Central memory CD8-positive, alpha-beta T cell (primary cell): ENCODE results near the gene FOXN3.

Experiments
- ATAC-seq: fragments of 150-1000 bp; cut with Tn5 transposase; replicated peaks from 2 replicates; pipeline ENCODE4 v1.10.0; 2022; ENCODE audit warnings: mild to moderate bottlenecking, moderate FRiP score, moderate number of reproducible peaks; ENCODE audit not compliant: poor library complexity, severe bottlenecking; ENCODE audit errors: extremely low read depth
- DNase-seq, 2 donors: peaks; one replicate each; pipeline ENCODE4 v3.0.0; 2021; ENCODE audit warnings: low spot score in 2 of 2
- H3K27ac Mint-ChIP-seq: one replicate; pipeline ENCODE4 v1.8.0; 2022; ENCODE audit warnings: low read depth, mild to moderate bottlenecking, moderate library complexity, mixed read lengths
- H3K27me3 Mint-ChIP-seq: one replicate; pipeline ENCODE4 v1.8.0; 2022; ENCODE audit warnings: mixed read lengths
- H3K36me3 Mint-ChIP-seq: one replicate; pipeline ENCODE4 v1.8.0; 2022; ENCODE audit warnings: mild to moderate bottlenecking, moderate library complexity, mixed read lengths; ENCODE audit not compliant: insufficient read depth
- H3K4me1 Mint-ChIP-seq: one replicate; pipeline ENCODE4 v1.8.0; 2022; ENCODE audit warnings: mixed read lengths
- H3K4me3 Mint-ChIP-seq: one replicate; pipeline ENCODE4 v1.8.0; 2022; ENCODE audit warnings: mild to moderate bottlenecking, moderate library complexity, mixed read lengths
- H3K9me3 Mint-ChIP-seq: one replicate; pipeline ENCODE4 v1.8.0; 2022; ENCODE audit warnings: mixed read lengths

Gene FOXN3

DNA sequence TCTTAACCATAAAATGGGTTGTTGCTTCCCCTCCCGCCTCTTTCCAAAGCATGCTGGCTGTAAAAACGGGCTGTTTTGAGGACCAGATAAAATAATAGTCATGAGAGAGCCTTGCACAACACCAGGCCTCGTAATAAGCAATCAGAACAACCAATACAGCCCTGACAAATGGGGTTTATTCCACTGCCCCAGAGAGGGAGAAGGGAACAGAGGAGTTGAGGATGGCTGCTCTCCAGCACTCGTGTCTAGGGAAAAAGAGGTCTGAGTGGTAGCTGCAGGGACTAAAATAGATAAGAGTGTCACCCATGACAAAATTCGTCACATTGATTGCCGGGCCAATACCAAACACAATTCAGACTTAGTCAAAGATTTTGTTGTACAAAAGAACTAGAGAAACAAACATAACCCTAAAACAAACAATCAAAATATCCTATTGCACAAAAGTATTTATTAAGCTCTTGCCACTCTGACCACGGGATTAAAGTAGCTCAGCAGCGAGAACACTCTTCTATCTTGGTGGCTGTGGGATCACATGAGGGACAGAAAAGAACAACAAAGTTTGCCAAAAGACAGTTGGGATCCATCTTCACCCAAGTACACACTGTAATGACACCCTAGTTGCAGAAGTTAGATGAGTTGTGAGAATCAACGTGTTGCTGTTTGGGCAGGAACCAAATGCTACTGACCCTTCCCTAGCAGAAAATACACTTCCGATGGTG, 188.0 kb downstream of the FOXN3 start:
- Mint-ChIP-seq H3K27me3 (no peaks in the 10 kb centered on the region), H3K9me3 (no peaks in the 10 kb centered on the region), H3K4me3 (no peak overlapping the region), H3K27ac (no peak overlapping the region), H3K36me3 (peaks cover 7% of the 10 kb centered on the region), H3K4me1 (peaks cover 76% of the 10 kb centered on the region)
- no peak for DNase-seq
- no peak for ATAC-seq

DNA sequence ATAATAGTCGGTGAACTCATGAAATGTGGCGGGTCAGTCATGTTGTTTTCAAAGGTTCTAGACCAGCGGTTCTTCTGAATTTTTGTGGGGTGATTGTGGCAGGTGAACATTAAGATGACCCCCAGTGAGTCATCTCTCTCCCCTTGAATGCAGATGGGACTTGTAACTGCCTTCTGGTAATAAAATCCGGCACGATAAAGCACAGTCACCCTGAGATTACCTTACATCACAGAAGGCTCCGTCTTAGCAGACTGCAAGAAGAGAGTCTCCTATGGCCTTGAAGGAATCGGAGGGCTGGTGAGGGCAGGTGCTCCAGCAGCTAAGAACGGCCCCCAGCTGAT, 189.6 kb downstream of the FOXN3 start:
- no peaks in the 10 kb centered on the region for H3K9me3 Mint-ChIP-seq
- no peak overlapping the region for H3K4me3 Mint-ChIP-seq
- no peak for DNase-seq
- peak overlapping the region; percentile 49 for H3K27ac Mint-ChIP-seq
- no peaks in the 10 kb centered on the region for H3K27me3 Mint-ChIP-seq
- H3K4me1 Mint-ChIP-seq, result peaks cover 69% of the 10 kb centered on the region
- ATAC-seq, result no peak
- H3K36me3 Mint-ChIP-seq, result peaks cover 7% of the 10 kb centered on the region

GRCh38 chr14:89226801-89227495, 190.1 kb downstream of the FOXN3 start:
- Mint-ChIP-seq H3K27me3 (no peaks in the 10 kb centered on the region), H3K4me3 (no peak overlapping the region), H3K9me3 (no peaks in the 10 kb centered on the region), H3K27ac (peak overlapping the region; percentile 49), H3K36me3 (peaks cover 7% of the 10 kb centered on the region), H3K4me1 (peaks cover 75% of the 10 kb centered on the region)
- DNase-seq (no peak), ATAC-seq (no peak)

- Mint-ChIP-seq H3K36me3 (peaks cover 7% of the 10 kb centered on the region), H3K4me1 (peaks cover 71% of the 10 kb centered on the region), H3K27ac (no peak overlapping the region), H3K27me3 (no peaks in the 10 kb centered on the region), H3K4me3 (no peak overlapping the region), H3K9me3 (no peaks in the 10 kb centered on the region)
- DNase-seq (no peak), ATAC-seq (no peak)
These were observed 191.4 kb downstream of the FOXN3 start for GRCh38 chr14:89225607-89226006.

- peak overlapping the region; percentile 70 for H3K27ac Mint-ChIP-seq
- peak; percentile 87 for ATAC-seq
- H3K4me1 Mint-ChIP-seq, result peaks cover 64% of the 10 kb centered on the region
- H3K27me3 Mint-ChIP-seq, result no peaks in the 10 kb centered on the region
- no peak overlapping the region for H3K4me3 Mint-ChIP-seq
- peaks cover 10% of the 10 kb centered on the region for H3K36me3 Mint-ChIP-seq
- H3K9me3 Mint-ChIP-seq, result no peaks in the 10 kb centered on the region
- no peak for DNase-seq
These were observed 195.8 kb downstream of the FOXN3 start for GRCh38 chr14:89221109-89221810.

- Mint-ChIP-seq H3K4me1 (peaks cover 57% of the 10 kb centered on the region), H3K4me3 (no peak overlapping the region)
These were observed 198.0 kb downstream of the FOXN3 start for GRCh38 chr14:89219051-89219450.

GRCh38 chr14:89217891-89218290, 199.1 kb downstream of the FOXN3 start:
- ATAC-seq, result no peak
- DNase-seq, result no peak
- Mint-ChIP-seq H3K27me3 (no peaks in the 10 kb centered on the region), H3K36me3 (peaks cover 16% of the 10 kb centered on the region), H3K9me3 (no peaks in the 10 kb centered on the region), H3K4me3 (no peak overlapping the region), H3K27ac (peak overlapping the region; percentile 39), H3K4me1 (peaks cover 53% of the 10 kb centered on the region)

More at GRCh38 chr14:89219051-89219450, 198.0 kb downstream of the FOXN3 start:
- ATAC-seq, result no peak
- DNase-seq, result no peak
- Mint-ChIP-seq H3K36me3 (peaks cover 16% of the 10 kb centered on the region), H3K27me3 (no peaks in the 10 kb centered on the region), H3K27ac (peak overlapping the region; percentile 39), H3K9me3 (no peaks in the 10 kb centered on the region)

DNA sequence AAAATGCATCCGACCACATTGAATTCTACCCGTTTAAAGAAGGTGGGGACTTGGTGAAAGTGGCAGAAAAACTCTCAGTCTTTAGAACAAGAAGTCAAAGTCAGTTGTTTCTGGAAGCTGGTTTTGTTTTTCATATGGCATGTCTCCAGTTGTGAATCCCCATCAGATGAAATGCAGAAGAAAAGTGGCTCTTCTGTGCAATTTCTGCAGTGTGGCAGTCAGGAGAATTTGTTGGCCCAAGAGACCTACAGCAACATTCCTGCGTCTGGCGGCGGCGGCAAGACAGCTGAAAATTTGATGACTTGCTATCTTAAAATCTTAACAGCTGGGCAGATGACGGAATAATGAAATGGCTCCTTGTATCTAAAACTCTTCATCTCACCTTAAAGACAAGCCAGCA, 201.5 kb downstream of the FOXN3 start:
- no peak for ATAC-seq
- Mint-ChIP-seq H3K4me1 (peaks cover 49% of the 10 kb centered on the region), H3K27ac (no peak overlapping the region), H3K36me3 (peaks cover 17% of the 10 kb centered on the region), H3K27me3 (no peaks in the 10 kb centered on the region), H3K9me3 (no peaks in the 10 kb centered on the region), H3K4me3 (no peak overlapping the region)
- no peak for DNase-seq

- DNase-seq (no peak), ATAC-seq (no peak)
- no peaks in the 10 kb centered on the region for H3K27me3 Mint-ChIP-seq
- peaks cover 52% of the 10 kb centered on the region for H3K4me1 Mint-ChIP-seq
- H3K9me3 Mint-ChIP-seq, result no peaks in the 10 kb centered on the region
- no peak overlapping the region for H3K27ac Mint-ChIP-seq
- H3K4me3 Mint-ChIP-seq, result no peak overlapping the region
- peaks cover 18% of the 10 kb centered on the region for H3K36me3 Mint-ChIP-seq
These were observed 201.9 kb downstream of the FOXN3 start for GRCh38 chr14:89215114-89215513.

DNA sequence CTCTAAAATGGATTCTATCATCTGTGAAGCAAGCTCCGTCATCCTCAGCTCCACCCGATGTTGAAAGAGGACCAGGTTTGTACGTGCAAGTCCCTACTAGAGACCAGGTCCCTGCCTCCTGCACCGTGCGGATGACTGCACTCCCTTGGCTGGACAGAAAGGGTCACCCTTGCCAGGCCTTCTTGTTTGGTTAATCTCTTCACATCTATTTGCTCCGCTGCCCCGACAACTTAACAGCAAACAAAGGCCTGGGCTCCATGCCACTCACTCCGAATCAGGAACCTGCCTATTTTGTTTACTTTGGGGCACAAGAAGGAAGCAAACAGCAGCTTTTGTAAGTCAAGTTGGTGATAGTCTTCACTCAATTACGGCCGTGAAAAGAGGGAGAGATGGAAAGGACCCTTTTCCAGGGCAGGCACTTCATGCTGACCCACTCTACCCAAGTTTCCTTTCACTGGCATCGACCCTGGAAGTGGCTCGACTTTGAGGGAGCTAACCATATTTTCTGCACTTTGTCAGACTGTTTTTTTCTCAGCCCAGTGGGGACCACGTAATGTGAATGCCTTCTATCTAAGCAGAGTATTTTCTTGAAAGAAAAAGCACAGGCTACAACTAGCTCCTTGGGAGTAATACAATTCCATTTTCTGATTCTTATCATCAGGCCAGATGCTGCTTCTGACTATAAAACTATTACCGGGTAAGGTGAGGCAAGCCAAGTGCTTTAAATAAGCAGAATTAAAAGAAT, 202.6 kb downstream of the FOXN3 start:
- no peak overlapping the region for H3K4me3 Mint-ChIP-seq
- H3K4me1 Mint-ChIP-seq, result peaks cover 48% of the 10 kb centered on the region
- ATAC-seq (no peak), DNase-seq (no peak)
- H3K36me3 Mint-ChIP-seq, result peaks cover 15% of the 10 kb centered on the region
- no peaks in the 10 kb centered on the region for H3K27me3 Mint-ChIP-seq
- no peaks in the 10 kb centered on the region for H3K9me3 Mint-ChIP-seq
- H3K27ac Mint-ChIP-seq, result no peak overlapping the region

DNA sequence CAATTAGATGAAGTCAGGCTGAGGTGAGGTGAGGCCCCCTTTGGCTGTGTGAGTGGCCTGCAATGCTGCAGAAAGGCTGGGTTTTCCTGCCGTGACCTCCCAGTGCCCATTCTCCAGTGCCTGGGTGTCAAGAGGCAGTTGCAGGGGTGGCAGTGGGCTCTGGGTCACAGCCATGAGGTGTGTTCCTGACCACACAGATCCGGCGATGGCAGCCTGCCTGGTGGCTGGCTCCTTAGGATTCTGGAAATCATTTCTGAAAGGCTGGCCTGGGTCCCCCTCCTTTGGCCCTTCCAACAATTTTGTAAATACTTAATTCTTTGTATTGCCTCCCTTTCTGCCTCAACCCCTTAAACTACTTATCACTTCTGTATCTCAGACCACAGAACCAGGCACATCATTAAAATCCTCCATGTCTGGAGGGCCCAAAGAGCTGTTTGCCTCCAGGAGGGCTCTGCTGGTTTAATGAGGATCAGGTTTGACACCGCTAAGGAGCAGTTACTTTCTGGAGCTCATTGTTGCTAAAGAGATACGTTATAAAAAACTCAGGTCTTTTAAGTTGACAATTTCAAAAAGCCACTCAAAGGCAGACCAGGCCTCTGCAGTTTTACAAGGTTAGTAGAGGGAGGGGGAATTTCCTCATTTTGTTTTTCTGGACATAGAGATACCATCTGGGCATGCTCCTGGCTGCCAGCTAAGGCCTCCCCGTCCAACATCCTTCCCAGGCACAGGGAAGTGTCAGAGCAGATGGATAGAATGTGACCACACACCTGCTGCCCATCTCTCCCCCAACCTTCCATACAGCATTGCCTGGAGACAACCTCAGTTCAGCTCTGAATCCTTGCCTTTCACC, 204.4 kb downstream of the FOXN3 start:
- H3K9me3 Mint-ChIP-seq, result no peaks in the 10 kb centered on the region
- peaks cover 51% of the 10 kb centered on the region for H3K4me1 Mint-ChIP-seq
- H3K27ac Mint-ChIP-seq, result no peak overlapping the region

GRCh38 chr14:89209558-89209957, 207.5 kb downstream of the FOXN3 start:
- no peak overlapping the region for H3K4me3 Mint-ChIP-seq
- peaks cover 66% of the 10 kb centered on the region for H3K4me1 Mint-ChIP-seq
- no peaks in the 10 kb centered on the region for H3K9me3 Mint-ChIP-seq
- H3K27me3 Mint-ChIP-seq, result no peaks in the 10 kb centered on the region
- DNase-seq (no peak), ATAC-seq (no peak)
- no peak overlapping the region for H3K27ac Mint-ChIP-seq
- peaks cover 13% of the 10 kb centered on the region for H3K36me3 Mint-ChIP-seq

More for the DNA sequence above, 204.4 kb downstream of the FOXN3 start:
- DNase-seq, result no peak
- Mint-ChIP-seq H3K36me3 (peaks cover 16% of the 10 kb centered on the region), H3K27me3 (no peaks in the 10 kb centered on the region), H3K4me3 (no peak overlapping the region)
- no peak for ATAC-seq
